Measurements from ENCODE around the gene PLEKHG4B.

GRCh38 chr5:191949-192690 is 100.2 kb downstream of the PLEKHG4B start:
- TF ChIP-seq ATF2 (CRISPR knock-in tag; IDR thresholded peaks at IDR 0.05; ENCODE audit: borderline replicate concordance, low read depth) (no peak), NR2C2 (CRISPR knock-in tag; IDR thresholded peaks at IDR 0.05) (no peak), ZNF138 (CRISPR knock-in tag; conservative IDR thresholded peaks at IDR 0.05) (no peak), FOXK1 (CRISPR knock-in tag; IDR thresholded peaks at IDR 0.05) (no peak), NFATC4 (CRISPR knock-in tag; IDR thresholded peaks at IDR 0.05) (no peak), SP1 (CRISPR knock-in tag; conservative IDR thresholded peaks at IDR 0.05) (no peak), GRHL2 (CRISPR knock-in tag; IDR thresholded peaks at IDR 0.05; ENCODE audit: insufficient replicate concordance, severe bottlenecking) (no peak), CTCF (IDR thresholded peaks at IDR 0.05) (no peak), FOXP1 (CRISPR knock-in tag; IDR thresholded peaks at IDR 0.05; ENCODE audit: borderline replicate concordance) (no peak)

Measured in WTC11 (cell line).